Measurements from ENCODE around the gene SUSD4. TPM values are rescaled to one million over a fixed set of nuclear protein-coding genes. Genes with fewer than 3 reads are reported as not detected.

Gene SUSD4
- total RNA-seq, 1 donor from 2014 or later, result 3.5 TPM

DNA sequence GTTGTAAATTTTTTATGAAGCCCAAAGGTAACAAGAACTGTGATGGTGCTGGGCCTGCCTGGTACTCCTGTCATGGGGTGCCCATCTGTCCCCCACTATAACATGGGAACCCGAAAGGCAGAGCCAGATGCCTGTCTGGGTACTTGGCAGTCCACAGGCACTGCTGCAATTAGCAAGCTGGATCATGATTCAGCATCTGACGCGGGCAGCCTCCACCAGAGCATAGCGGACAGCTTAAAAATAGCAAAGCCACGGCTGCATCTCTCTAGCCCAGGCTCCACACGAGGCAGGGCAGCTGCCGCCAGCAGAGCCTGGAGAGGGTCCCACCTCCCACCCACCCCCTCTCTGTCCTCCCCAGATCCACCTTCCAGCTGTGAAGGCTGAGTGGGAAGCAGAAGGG, 22.9 kb downstream of the SUSD4 start:
- H3K36me3 Mint-ChIP-seq, result no peaks in the 10 kb centered on the region
- peaks cover 6% of the 10 kb centered on the region for H3K27me3 Mint-ChIP-seq (ENCODE audit: insufficient read depth, low read depth)
- no peaks in the 10 kb centered on the region for H3K9me3 Mint-ChIP-seq
- no peak for DNase-seq (ENCODE audit: low spot score)
- Histone ChIP-seq H3K4me1 (peaks cover 28% of the 10 kb centered on the region), H2AFZ (replicated peaks) (no peak overlapping the region), H4K20me1 (ENCODE audit: low read depth) (no peaks in the 10 kb centered on the region), H3F3A (ENCODE audit: low read depth) (peaks cover 9% of the 10 kb centered on the region), H3K4me2 (no peak overlapping the region), H3K9me3 (ENCODE audit: low read depth) (no peaks in the 10 kb centered on the region), H3K27me3 (no peaks in the 10 kb centered on the region), H3K36me3 (no peaks in the 10 kb centered on the region), H3K4me3 (no peak overlapping the region), H3K79me2 (ENCODE audit: low read depth) (no peaks in the 10 kb centered on the region), H3K27ac (no peak overlapping the region), H3K9ac (no peak overlapping the region)
- no peak overlapping the region for H3K27ac Mint-ChIP-seq
- TF ChIP-seq, protein P1, sequence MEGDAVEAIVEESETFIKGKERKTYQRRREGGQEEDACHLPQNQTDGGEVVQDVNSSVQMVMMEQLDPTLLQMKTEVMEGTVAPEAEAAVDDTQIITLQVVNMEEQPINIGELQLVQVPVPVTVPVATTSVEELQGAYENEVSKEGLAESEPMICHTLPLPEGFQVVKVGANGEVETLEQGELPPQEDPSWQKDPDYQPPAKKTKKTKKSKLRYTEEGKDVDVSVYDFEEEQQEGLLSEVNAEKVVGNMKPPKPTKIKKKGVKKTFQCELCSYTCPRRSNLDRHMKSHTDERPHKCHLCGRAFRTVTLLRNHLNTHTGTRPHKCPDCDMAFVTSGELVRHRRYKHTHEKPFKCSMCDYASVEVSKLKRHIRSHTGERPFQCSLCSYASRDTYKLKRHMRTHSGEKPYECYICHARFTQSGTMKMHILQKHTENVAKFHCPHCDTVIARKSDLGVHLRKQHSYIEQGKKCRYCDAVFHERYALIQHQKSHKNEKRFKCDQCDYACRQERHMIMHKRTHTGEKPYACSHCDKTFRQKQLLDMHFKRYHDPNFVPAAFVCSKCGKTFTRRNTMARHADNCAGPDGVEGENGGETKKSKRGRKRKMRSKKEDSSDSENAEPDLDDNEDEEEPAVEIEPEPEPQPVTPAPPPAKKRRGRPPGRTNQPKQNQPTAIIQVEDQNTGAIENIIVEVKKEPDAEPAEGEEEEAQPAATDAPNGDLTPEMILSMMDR (IDR thresholded peaks at IDR 0.05), result no peak
- no peak for TF ChIP-seq EZH2phosphoT487 (IDR thresholded peaks at IDR 0.05)
- TF ChIP-seq EZH2 (IDR thresholded peaks at IDR 0.05), result no peak
- no peak overlapping the region for H3K4me3 Mint-ChIP-seq
- peaks cover 8% of the 10 kb centered on the region for H3K4me1 Mint-ChIP-seq

DNA sequence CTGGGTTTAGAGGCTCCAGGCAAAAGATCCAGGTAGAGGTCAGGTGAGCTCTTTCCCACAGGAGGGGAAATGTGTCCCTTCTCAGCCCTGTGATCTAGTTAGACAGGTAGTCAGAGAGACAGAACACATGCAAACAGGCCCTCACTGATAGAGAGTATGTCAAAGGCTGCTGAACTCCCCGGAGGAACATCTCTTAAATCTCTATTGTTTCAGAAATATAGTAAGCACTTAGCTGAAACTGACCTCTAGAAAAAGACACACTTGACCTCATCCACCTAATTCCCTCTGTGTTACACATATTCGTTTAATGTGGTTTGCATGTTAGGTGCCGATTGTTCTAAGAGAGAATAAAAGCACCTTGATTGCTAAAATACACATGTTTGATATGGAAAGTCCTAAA, 23.3 kb downstream of the SUSD4 start:
- no peak overlapping the region for H3K4me2 ChIP-seq
- no peaks in the 10 kb centered on the region for H3K36me3 Mint-ChIP-seq
- H3K4me1 Mint-ChIP-seq, result peaks cover 8% of the 10 kb centered on the region
- no peak for DNase-seq (ENCODE audit: low spot score)
- no peak overlapping the region for H3K4me3 ChIP-seq
- H4K20me1 ChIP-seq (ENCODE audit: low read depth), result no peaks in the 10 kb centered on the region
- H3K27me3 Mint-ChIP-seq (ENCODE audit: insufficient read depth, low read depth), result peaks cover 3% of the 10 kb centered on the region
- H3K9me3 Mint-ChIP-seq, result no peaks in the 10 kb centered on the region
- H3K27me3 ChIP-seq, result no peaks in the 10 kb centered on the region
- TF ChIP-seq EZH2phosphoT487 (IDR thresholded peaks at IDR 0.05) (no peak), EZH2 (IDR thresholded peaks at IDR 0.05) (no peak)
- TF ChIP-seq, protein P1 (IDR thresholded peaks at IDR 0.05), result no peak
- H3K4me3 Mint-ChIP-seq, result no peak overlapping the region
- H3K27ac Mint-ChIP-seq, result no peak overlapping the region
- no peaks in the 10 kb centered on the region for H3K9me3 ChIP-seq (ENCODE audit: low read depth)
- H3K27ac ChIP-seq, result no peak overlapping the region
- peaks cover 9% of the 10 kb centered on the region for H3F3A ChIP-seq (ENCODE audit: low read depth)
- H3K4me1 ChIP-seq, result peaks cover 28% of the 10 kb centered on the region
- no peaks in the 10 kb centered on the region for H3K36me3 ChIP-seq
- no peak overlapping the region for H3K9ac ChIP-seq
- H3K79me2 ChIP-seq (ENCODE audit: low read depth), result no peaks in the 10 kb centered on the region
- no peak overlapping the region for H2AFZ ChIP-seq (replicated peaks)

DNA sequence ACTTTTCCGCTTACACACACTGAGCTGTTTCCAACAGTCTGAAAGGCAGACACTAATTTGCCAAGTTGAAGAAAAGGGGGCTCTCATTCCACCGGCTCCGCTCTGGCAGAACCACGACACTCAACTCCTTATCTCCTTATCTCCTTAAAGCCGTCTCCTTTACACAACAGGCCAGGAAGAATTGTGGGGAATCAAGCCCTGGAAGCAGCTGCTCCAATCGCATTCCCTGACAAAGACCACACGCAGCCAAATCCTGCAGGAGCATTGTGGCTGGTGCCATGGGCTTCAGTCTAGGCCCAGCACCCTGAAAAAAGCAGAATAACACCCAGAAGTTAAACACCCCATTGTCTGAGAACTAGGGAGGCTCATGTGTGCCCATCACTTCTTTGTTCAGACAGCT, 24.1 kb downstream of the SUSD4 start:
- H3K36me3 ChIP-seq, result no peaks in the 10 kb centered on the region
- H3K9me3 ChIP-seq (ENCODE audit: low read depth), result no peaks in the 10 kb centered on the region
- peaks cover 28% of the 10 kb centered on the region for H3K4me1 ChIP-seq
- peaks cover 8% of the 10 kb centered on the region for H3K4me1 Mint-ChIP-seq
- H3K27me3 ChIP-seq, result no peaks in the 10 kb centered on the region
- no peak overlapping the region for H3K4me3 ChIP-seq
- H3F3A ChIP-seq (ENCODE audit: low read depth), result peaks cover 9% of the 10 kb centered on the region
- H2AFZ ChIP-seq (replicated peaks), result no peak overlapping the region
- peaks cover 5% of the 10 kb centered on the region for H3K27me3 Mint-ChIP-seq (ENCODE audit: insufficient read depth, low read depth)
- no peaks in the 10 kb centered on the region for H3K79me2 ChIP-seq (ENCODE audit: low read depth)
- DNase-seq (ENCODE audit: low spot score), result peak; percentile 52
- no peaks in the 10 kb centered on the region for H3K36me3 Mint-ChIP-seq
- no peaks in the 10 kb centered on the region for H4K20me1 ChIP-seq (ENCODE audit: low read depth)
- no peak overlapping the region for H3K27ac ChIP-seq
- no peaks in the 10 kb centered on the region for H3K9me3 Mint-ChIP-seq
- no peak overlapping the region for H3K4me3 Mint-ChIP-seq
- H3K9ac ChIP-seq, result no peak overlapping the region
- no peak overlapping the region for H3K4me2 ChIP-seq
- H3K27ac Mint-ChIP-seq, result peak overlapping the region; percentile 74
- TF ChIP-seq EZH2phosphoT487 (IDR thresholded peaks at IDR 0.05), result no peak
- TF ChIP-seq, protein P1 (IDR thresholded peaks at IDR 0.05), result no peak
- TF ChIP-seq EZH2 (IDR thresholded peaks at IDR 0.05), result no peak
